ENCODE data around the gene PAX5. TPM values are rescaled to one million over a fixed set of nuclear protein-coding genes. Genes with fewer than 3 reads are reported as not detected.

Gene PAX5
- total RNA-seq, 1 experiment from 2014 or later = not detected

DNA sequence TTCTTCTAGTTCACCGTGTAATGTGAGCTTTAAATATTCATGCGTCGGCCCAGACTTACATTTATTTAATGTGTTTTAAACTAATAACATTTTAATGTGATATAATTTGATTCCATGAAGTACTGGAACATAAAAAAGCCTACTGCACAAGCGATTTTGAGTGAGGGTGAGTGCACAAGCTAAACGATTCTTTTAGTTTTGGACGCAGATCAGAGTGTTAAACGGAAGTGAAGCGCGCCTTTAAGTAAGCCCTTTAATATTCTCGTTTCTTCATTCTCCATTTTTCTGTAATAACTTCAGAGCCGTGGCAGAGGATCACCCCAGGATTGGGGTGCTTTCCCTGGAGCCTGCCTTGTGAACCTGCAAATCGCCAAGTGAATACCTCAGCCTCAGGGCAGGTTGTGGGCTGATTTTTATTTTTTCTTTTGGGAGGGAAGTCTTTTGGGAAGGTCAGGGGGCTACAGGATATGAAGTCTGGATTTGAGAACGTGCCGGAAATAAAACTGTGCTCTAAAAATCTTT is 4.9 kb upstream of the PAX5 start:
- Histone ChIP-seq H3K27me3 (ENCODE audit: insufficient read depth, low read depth) (peaks cover 6% of the 10 kb centered on the region; the same call in 1 of the 2 replicates), H4K20me1 (ENCODE audit: insufficient read depth) (no peaks in the 10 kb centered on the region), H3K4me3 (no peak overlapping the region), H3K79me2 (ENCODE audit: low read depth) (no peaks in the 10 kb centered on the region), H3K36me3 (ENCODE audit: low read depth) (no peaks in the 10 kb centered on the region), H3K9me2 (ENCODE audit: insufficient read depth) (no peaks in the 10 kb centered on the region), H3K27ac (no peak overlapping the region), H3F3A (ENCODE audit: insufficient read depth, low read depth) (no peaks in the 10 kb centered on the region), H3K9me3 (ENCODE audit: insufficient read depth, low read depth) (no peaks in the 10 kb centered on the region), H3K4me2 (no peak overlapping the region), H3K4me1 (replicated peaks; ENCODE audit: insufficient read depth) (no peaks in the 10 kb centered on the region), H2AFZ (no peak overlapping the region)
- intact Hi-C loops (cut with micrococcal nuclease; ENCODE audit: unreplicated experiment) = no loop called here
- POLR2A ChIA-PET (ENCODE audit: unreplicated experiment) = no interaction called here
- BruUV-seq (replicated peaks) = no TSS peak
- CTCF ChIA-PET = no interaction called here
- TF ChIP-seq EZH2 (IDR thresholded peaks at IDR 0.05; ENCODE audit: low read depth) (no peak), CTCF (conservative IDR thresholded peaks at IDR 0.05) (no peak)
- DNase-seq = no peak

DNA sequence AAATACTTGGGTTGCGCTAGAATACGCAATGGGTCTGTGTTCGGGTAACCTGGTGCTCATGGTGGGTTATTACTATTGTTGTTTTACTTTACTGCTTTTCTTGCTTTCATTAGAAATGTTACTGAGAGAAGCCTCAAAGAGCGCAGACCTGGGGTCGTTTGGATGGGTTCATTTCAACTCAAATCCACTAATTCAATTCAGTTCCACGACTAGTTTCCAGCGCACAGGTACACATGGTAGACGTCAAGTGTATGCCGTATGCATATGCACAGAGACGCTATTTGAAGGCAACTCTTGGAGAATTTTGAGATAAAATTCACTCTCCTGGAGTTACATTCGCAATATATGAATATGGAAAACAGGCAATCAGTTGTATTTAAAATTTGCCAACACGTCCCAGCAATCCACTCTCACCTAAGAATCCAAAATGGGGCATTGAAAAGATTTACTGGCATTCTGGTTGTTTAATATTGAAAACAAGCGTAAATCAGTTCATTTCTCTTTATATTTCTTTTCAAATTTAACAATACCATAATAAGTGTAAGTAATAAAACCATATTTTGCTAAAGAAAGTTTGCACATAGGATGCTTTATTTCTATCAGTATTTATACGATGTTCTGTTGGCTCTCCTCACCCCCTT is 4.4 kb upstream of the PAX5 start:
- Histone ChIP-seq H3K9me3 (ENCODE audit: insufficient read depth, low read depth) (no peaks in the 10 kb centered on the region), H3K27ac (no peak overlapping the region), H3K36me3 (ENCODE audit: low read depth) (no peaks in the 10 kb centered on the region), H2AFZ (no peak overlapping the region), H3K4me1 (replicated peaks; ENCODE audit: insufficient read depth) (no peaks in the 10 kb centered on the region), H3K4me3 (no peak overlapping the region), H4K20me1 (ENCODE audit: insufficient read depth) (no peaks in the 10 kb centered on the region), H3K79me2 (ENCODE audit: low read depth) (no peaks in the 10 kb centered on the region), H3K4me2 (no peak overlapping the region), H3K27me3 (ENCODE audit: insufficient read depth, low read depth) (peaks cover 2% of the 10 kb centered on the region; the same call in 1 of the 2 replicates), H3K9me2 (ENCODE audit: insufficient read depth) (no peaks in the 10 kb centered on the region), H3F3A (ENCODE audit: insufficient read depth, low read depth) (no peaks in the 10 kb centered on the region)
- ChIA-PET POLR2A (ENCODE audit: unreplicated experiment) (no interaction called here), CTCF (no interaction called here)
- no TSS peak for BruUV-seq (replicated peaks)
- DNase-seq = no peak
- intact Hi-C loops (cut with micrococcal nuclease; ENCODE audit: unreplicated experiment) = no loop called here
- TF ChIP-seq EZH2 (IDR thresholded peaks at IDR 0.05; ENCODE audit: low read depth) (no peak), CTCF (conservative IDR thresholded peaks at IDR 0.05) (no peak)

- no peaks in the 10 kb centered on the region for H3K79me2 ChIP-seq (ENCODE audit: low read depth)
- H3K27ac ChIP-seq = no peak overlapping the region
- H3K4me3 ChIP-seq = no peak overlapping the region
- no peak for DNase-seq
- no peaks in the 10 kb centered on the region for H3K4me1 ChIP-seq (replicated peaks; ENCODE audit: insufficient read depth)
- no peaks in the 10 kb centered on the region for H3K36me3 ChIP-seq (ENCODE audit: low read depth)
- H4K20me1 ChIP-seq (ENCODE audit: insufficient read depth) = no peaks in the 10 kb centered on the region
- H3K27me3 ChIP-seq (ENCODE audit: insufficient read depth, low read depth) = no peaks in the 10 kb centered on the region; the same call in 1 of the 2 replicates
- ChIA-PET CTCF (no interaction called here), POLR2A (ENCODE audit: unreplicated experiment) (no interaction called here)
- H3K4me2 ChIP-seq = no peak overlapping the region
- no peaks in the 10 kb centered on the region for H3F3A ChIP-seq (ENCODE audit: insufficient read depth, low read depth)
- H3K9me3 ChIP-seq (ENCODE audit: insufficient read depth, low read depth) = no peaks in the 10 kb centered on the region
- H2AFZ ChIP-seq = no peak overlapping the region
- no peak for TF ChIP-seq CTCF (conservative IDR thresholded peaks at IDR 0.05)
- TF ChIP-seq EZH2 (IDR thresholded peaks at IDR 0.05; ENCODE audit: low read depth) = no peak
- H3K9me2 ChIP-seq (ENCODE audit: insufficient read depth) = no peaks in the 10 kb centered on the region
- BruUV-seq (replicated peaks) = no TSS peak
- intact Hi-C loops (cut with micrococcal nuclease; ENCODE audit: unreplicated experiment) = no loop called here
These were observed 3.6 kb upstream of the PAX5 start for GRCh38 chr9:37037503-37038301.
